KMS-11 (cell line): ENCODE data around the gene THAP7.

Experiments
- H2AFZ ChIP-seq: fragments of 200-600 bp; sonication (generic); 2 replicates; pipeline ENCODE4 v1.6.1; 2016; ENCODE audit warnings: antibody characterized with exemption, mixed run types, low read depth
- H3K27ac ChIP-seq: fragments of 200-600 bp; sonication (generic); 2 replicates; pipeline ENCODE4 v1.6.1; 2016; ENCODE audit warnings: mild to moderate bottlenecking, mixed run types
- H3K27me3 ChIP-seq: fragments of 200-600 bp; sonication (generic); 2 replicates; pipeline ENCODE4 v1.6.1; 2017; ENCODE audit warnings: mild to moderate bottlenecking, low read depth, mixed run types, moderate library complexity; ENCODE audit not compliant: insufficient read depth
- H3K36me3 ChIP-seq: fragments of 200-600 bp; sonication (generic); 2 replicates; pipeline ENCODE4 v1.6.1; 2017; ENCODE audit warnings: mild to moderate bottlenecking, mixed run types; ENCODE audit not compliant: insufficient read depth
- H3K4me1 ChIP-seq: fragments of 200-600 bp; sonication (generic); 2 replicates; pipeline ENCODE4 v1.6.1; 2016; ENCODE audit warnings: mild to moderate bottlenecking, low read depth, mixed run types; ENCODE audit not compliant: poor library complexity, severe bottlenecking
- H3K4me2 ChIP-seq: fragments of 200-600 bp; sonication (generic); 2 replicates; pipeline ENCODE4 v1.7.0; 2016; ENCODE audit warnings: mild to moderate bottlenecking, mixed run types
- H3K4me3 ChIP-seq: fragments of 200-600 bp; sonication (generic); IDR thresholded peaks from 2 replicates; pipeline ENCODE4 v1.6.1; 2017; ENCODE audit warnings: low read depth, low read length, mixed read lengths; ENCODE audit not compliant: insufficient read depth
- H3K79me2 ChIP-seq: fragments of 200-600 bp; sonication (generic); 2 replicates; pipeline ENCODE4 v1.6.1; 2016; ENCODE audit warnings: low read depth, mixed run types; ENCODE audit not compliant: insufficient read depth
- H3K9ac ChIP-seq: fragments of 200-600 bp; sonication (generic); 2 replicates; pipeline ENCODE4 v1.6.1; 2016; ENCODE audit warnings: mild to moderate bottlenecking, mixed run types
- H4K20me1 ChIP-seq: fragments of 200-600 bp; sonication (generic); 2 replicates; pipeline ENCODE4 v1.6.1; 2016; ENCODE audit warnings: mild to moderate bottlenecking, mixed run types; ENCODE audit not compliant: insufficient read depth
- TF ChIP-seq, protein P1 (sequence below): fragments of 200-600 bp; sonication (generic); conservative IDR thresholded peaks from 2 replicates; pipeline ENCODE4 v1.6.1; 2017; ENCODE audit warnings: low read depth, mild to moderate bottlenecking, antibody characterized with exemption, low read length, moderate library complexity, mixed read lengths

Gene THAP7

DNA sequence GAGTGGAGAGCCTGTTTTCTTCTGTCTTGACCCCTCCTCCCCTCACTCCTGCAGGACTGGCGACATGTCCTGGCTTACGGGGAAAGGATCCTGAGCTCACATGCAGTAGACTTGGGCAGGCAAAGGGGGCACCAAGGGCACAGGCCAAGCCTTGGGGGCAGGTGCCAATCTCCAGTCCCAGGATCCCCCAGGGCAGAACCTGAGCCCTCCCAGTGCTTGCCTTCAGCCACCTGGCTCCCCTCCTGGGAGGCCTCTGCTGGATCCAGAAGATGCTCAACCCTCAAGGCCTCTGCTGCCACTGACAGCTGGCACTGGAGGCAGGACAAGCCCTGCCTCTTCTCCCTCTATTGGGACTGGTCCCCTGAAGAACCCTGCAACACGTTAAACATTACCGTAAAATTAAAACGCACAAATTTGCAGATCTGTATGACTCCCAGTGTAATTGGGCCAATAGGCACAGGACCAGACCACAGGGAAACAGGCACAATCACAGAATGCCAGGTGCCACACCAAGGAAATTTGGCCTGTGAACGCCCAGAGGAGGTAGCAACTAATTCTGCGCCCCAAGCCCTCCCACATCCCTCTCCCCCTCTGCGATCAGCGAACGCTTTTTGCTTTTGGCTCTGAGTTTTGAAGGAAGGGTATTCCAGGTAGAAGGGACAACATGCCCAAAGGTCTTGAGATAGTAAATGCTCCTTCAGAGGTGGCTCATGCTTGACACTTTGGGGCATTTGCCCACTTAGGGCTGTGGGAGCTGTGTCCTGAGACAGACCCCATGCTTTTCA lies 20.8 kb downstream of the THAP7 start:
- TF ChIP-seq, protein P1, sequence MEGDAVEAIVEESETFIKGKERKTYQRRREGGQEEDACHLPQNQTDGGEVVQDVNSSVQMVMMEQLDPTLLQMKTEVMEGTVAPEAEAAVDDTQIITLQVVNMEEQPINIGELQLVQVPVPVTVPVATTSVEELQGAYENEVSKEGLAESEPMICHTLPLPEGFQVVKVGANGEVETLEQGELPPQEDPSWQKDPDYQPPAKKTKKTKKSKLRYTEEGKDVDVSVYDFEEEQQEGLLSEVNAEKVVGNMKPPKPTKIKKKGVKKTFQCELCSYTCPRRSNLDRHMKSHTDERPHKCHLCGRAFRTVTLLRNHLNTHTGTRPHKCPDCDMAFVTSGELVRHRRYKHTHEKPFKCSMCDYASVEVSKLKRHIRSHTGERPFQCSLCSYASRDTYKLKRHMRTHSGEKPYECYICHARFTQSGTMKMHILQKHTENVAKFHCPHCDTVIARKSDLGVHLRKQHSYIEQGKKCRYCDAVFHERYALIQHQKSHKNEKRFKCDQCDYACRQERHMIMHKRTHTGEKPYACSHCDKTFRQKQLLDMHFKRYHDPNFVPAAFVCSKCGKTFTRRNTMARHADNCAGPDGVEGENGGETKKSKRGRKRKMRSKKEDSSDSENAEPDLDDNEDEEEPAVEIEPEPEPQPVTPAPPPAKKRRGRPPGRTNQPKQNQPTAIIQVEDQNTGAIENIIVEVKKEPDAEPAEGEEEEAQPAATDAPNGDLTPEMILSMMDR: no peak
- Histone ChIP-seq H4K20me1 (no peaks in the 10 kb centered on the region), H3K9ac (peak overlapping the region; percentile 73), H3K4me2 (peak overlapping the region; percentile 96), H3K4me3 (no peak overlapping the region), H3K36me3 (no peaks in the 10 kb centered on the region), H2AFZ (peak overlapping the region; percentile 90), H3K79me2 (no peaks in the 10 kb centered on the region), H3K4me1 (peaks cover 18% of the 10 kb centered on the region), H3K27ac (peak overlapping the region; percentile 66), H3K27me3 (peaks cover 16% of the 10 kb centered on the region; the same call in 1 of the 2 replicates)

DNA sequence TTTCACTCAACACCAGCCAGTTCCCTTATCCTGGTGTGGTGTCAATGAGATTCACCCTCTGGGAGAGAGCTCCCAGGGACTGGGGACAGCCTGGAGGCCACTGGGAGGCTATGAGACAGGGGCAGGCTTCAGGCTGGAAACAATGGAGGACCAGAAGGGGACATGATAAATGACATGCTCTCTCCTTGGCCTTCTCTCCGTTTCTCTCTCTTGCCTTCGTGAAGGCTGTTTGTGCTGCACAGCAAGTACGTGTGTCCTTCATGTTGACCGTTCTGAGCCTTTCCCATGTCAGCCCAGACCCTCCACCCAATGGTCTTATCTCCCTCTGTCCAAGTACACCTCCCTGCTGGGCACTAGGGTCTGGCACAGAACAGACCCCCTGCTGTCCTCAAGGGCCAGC lies 21.4 kb downstream of the THAP7 start:
- Histone ChIP-seq H3K4me2 (no peak overlapping the region), H3K36me3 (no peaks in the 10 kb centered on the region), H3K4me3 (no peak overlapping the region), H3K9ac (no peak overlapping the region), H2AFZ (no peak overlapping the region), H3K79me2 (no peaks in the 10 kb centered on the region), H3K27ac (no peak overlapping the region), H3K4me1 (peaks cover 18% of the 10 kb centered on the region), H4K20me1 (no peaks in the 10 kb centered on the region), H3K27me3 (peaks cover 17% of the 10 kb centered on the region; the same call in 1 of the 2 replicates)
- TF ChIP-seq, protein P1: no peak

DNA sequence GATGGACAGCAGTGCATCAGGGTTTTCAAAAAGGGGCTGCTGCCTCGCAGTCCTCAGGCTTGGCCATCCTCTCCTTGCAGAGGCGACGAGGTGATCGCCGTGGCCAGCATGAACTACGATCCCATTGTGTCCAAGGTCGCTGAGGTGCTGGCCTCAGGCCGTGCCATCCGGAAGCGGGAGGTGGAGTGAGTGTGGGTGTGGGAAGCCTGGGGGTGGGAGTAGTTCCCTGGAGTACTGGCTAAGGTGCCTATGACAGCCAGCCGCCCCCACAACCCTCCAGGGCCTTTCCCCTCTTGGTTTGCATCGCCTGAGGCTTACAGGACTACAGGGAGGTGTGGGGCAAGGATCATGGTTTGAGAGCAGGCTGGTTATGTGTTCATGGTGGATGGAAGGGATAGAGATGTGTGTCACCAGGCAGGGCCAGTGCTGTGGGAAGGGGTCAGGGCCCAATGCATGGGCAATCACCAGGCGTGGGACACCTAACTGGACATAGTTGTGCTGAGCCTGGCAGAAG lies 21.9 kb downstream of the THAP7 start:
- TF ChIP-seq, protein P1: no peak
- Histone ChIP-seq H2AFZ (no peak overlapping the region), H3K4me1 (peaks cover 18% of the 10 kb centered on the region), H3K36me3 (no peaks in the 10 kb centered on the region), H4K20me1 (no peaks in the 10 kb centered on the region), H3K4me2 (no peak overlapping the region), H3K27me3 (peaks cover 22% of the 10 kb centered on the region; the same call in 1 of the 2 replicates), H3K9ac (no peak overlapping the region), H3K4me3 (no peak overlapping the region), H3K79me2 (no peaks in the 10 kb centered on the region), H3K27ac (no peak overlapping the region)

DNA sequence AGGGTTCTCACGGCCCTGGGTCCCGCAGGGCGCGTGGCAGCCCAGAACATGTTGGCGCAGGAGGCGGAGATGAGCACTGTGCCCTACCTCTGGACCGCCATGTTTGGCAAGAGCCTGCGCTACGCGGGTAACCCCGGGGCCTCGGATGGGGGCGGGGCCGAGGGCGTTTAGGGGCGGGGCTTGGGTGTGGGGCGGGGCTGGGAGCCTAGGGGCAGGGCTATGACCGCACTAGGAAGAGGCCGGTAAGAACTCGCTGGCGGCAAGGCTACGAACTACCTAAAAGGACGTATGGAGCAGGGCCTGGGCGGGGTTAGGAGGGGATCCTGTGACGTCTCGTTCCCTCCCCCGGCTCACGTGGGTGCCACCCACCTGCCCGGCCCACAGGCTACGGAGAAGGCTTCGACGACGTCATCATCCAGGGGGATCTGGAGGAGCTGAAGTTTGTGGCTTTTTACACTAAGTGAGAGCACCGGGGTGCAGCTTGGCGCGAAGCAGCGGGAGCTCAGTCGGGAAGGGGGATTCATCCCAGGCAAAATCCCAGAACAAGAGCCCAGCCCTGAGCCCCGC lies 22.6 kb downstream of the THAP7 start:
- no peaks in the 10 kb centered on the region for H3K36me3 ChIP-seq

More for the DNA sequence above, 22.6 kb downstream of the THAP7 start:
- Histone ChIP-seq H3K4me3 (no peak overlapping the region), H3K9ac (no peak overlapping the region), H3K4me2 (no peak overlapping the region), H4K20me1 (no peaks in the 10 kb centered on the region), H3K27me3 (peaks cover 24% of the 10 kb centered on the region; the same call in 1 of the 2 replicates), H3K27ac (no peak overlapping the region), H2AFZ (no peak overlapping the region), H3K79me2 (no peaks in the 10 kb centered on the region), H3K4me1 (peaks cover 18% of the 10 kb centered on the region)
- TF ChIP-seq, protein P1: no peak
